ENCODE data around the gene GMCL2.
"Not testable (repeated sequence)": the region's sequence is repeated elsewhere in the genome, so short reads cannot be mapped to it uniquely, and the experiment has no call there.

The GMCL2 gene

GRCh38 chr5:178204935-178205748 lies 18.0 kb upstream of the GMCL2 start:
- peak; percentile 40 to 47 for ATAC-seq

GRCh38 chr5:178204182-178204934 lies 17.2 kb upstream of the GMCL2 start, which contains the start of gene HNRNPAB:
Gene HNRNPAB, plus strand, starts transcription at chr5:178204533. Its CDS starts 305 bp downstream, at chr5:178204838.
- ATAC-seq, result peak; percentile 87 to 88

DNA sequence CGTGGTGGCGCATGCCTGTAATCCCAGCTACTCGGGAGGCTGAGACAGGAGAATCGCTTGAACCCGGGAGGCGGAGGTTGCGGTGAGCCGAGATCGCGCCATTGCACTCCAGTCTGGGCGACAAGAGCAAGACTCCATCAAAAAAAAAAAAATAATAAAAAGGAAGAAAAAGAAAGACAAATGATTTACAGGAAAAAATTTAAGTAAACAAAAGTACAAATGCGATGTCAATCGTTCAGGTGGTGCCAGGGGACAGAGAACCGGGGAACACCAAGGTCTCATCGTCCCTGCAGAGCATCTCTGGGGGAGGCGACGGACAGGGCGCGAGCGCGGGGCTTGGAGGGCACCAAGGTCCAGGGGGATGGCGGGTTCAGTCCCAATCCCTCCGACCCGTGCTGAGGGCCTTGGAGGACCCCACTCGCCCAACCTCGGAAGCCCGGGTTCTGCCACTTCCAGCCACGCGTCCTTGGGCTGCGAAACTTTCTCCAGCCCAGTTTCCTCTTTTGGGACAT lies 16.6 kb upstream of the GMCL2 start:
- peak in 1 of 2 donors; percentile 9 for ATAC-seq

DNA sequence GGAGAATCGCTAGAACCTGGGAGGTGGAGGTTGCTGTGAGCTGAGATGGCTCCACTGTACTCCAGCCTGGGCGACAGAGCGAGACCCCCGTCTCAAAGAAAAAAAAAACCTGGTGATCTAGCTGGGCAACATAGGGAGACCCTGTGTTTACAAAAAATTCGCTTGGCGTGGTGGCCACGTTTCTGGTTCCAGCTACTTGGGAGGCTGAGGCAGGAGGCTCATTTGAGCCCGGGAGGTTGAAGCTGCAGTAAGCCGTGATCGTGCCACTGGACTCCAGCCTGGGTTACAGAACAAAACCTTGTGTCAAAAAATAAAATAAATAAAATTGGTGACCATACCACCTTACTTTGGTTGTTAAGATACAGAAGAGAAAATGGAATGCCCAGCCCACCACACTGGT lies 15.4 kb upstream of the GMCL2 start:
- ATAC-seq, result no peak

DNA sequence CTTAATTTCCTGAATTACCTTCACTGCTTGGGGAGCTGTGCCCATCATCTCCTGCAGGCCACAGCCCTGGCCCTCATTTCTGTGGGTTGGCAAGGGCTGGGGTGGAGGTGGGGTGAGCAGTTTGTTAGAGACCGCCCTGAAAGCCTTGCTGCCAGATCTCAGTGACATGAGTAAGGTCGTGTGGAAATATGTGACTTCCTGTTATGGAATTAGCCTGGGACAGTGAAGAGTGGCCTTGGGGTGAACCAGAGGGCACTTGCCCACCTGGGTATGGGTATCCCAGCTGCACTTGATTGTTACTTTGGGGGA lies 14.7 kb upstream of the GMCL2 start:
- no peak for ATAC-seq

GRCh38 chr5:178201221-178201926 lies 14.2 kb upstream of the GMCL2 start:
- ATAC-seq, result no peak

- no peak for ATAC-seq
These were observed 12.6 kb upstream of the GMCL2 start for GRCh38 chr5:178199581-178200434.

- ATAC-seq, result no peak
These were observed 11.5 kb upstream of the GMCL2 start for GRCh38 chr5:178198706-178199105.

- ATAC-seq, result not testable (repeated sequence)
These were observed 11.0 kb upstream of the GMCL2 start for GRCh38 chr5:178198151-178198550.

- ATAC-seq, result no peak
These were observed 9.8 kb upstream of the GMCL2 start for GRCh38 chr5:178196986-178197385.

- ATAC-seq, result no peak
These were observed 9.2 kb upstream of the GMCL2 start for GRCh38 chr5:178196281-178196812.

GRCh38 chr5:178194026-178194425 lies 6.9 kb upstream of the GMCL2 start:
- no peak for ATAC-seq

GRCh38 chr5:178193251-178193809 lies 6.2 kb upstream of the GMCL2 start:
- no peak for ATAC-seq

DNA sequence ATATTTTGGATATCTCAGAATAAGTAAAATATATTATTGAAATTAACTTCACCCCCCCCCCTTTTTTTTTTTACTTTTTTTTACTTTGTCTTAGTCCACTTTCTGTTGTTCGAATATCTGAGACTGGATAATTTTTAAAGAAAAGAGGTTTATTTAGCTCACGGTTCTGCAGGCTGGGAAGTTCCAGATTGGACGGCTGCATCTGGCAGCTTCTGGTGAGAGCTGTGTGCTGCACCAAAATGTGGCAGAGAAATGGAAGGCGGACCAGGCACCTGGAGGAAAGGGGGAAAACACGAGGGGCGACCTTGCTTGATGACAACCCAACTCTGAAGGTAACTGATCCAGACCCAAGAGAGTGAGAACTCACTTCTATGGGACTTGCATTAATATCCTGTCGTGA lies 5.6 kb upstream of the GMCL2 start:
- no peak for ATAC-seq

GRCh38 chr5:178192244-178192643 lies 5.1 kb upstream of the GMCL2 start:
- ATAC-seq, result no peak

DNA sequence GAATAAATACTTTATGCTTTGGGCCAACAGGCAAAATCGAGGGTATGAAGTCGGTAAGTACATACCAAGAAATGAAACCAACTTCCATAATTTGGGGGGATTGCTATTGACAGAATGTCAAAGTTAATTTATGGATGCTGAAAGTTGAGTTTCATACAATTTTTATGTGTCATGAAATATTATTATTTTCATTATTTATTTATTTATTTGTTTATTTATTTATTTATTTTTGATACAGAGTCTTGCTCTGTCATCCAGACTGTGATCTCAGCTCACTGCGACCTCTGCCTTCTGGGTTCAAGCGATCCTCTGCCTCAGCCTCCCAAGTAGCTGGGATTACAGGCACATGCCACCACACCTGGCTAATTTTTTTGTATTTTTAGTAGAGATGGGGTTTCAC lies 4.5 kb upstream of the GMCL2 start:
- ATAC-seq, result no peak

DNA sequence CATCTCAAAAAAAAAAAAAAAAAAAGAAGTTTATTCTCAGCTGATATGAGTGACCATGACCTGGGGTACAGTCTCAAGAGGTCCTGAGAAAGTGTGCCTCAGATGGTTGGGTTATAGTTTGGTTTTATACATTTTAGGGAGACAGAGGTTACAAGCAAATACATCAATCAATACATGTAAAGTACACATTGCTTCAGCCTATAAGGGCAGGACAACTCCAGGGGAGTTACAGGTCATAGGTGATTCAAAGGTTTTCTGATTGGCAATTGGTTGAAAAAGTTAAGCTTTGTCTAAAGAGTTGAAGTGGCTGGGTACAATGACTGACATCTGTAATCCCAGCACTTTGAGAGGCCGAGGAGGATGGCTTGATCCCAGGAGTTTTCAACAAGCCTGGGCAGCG lies 2.3 kb upstream of the GMCL2 start:
- no peak for ATAC-seq

DNA sequence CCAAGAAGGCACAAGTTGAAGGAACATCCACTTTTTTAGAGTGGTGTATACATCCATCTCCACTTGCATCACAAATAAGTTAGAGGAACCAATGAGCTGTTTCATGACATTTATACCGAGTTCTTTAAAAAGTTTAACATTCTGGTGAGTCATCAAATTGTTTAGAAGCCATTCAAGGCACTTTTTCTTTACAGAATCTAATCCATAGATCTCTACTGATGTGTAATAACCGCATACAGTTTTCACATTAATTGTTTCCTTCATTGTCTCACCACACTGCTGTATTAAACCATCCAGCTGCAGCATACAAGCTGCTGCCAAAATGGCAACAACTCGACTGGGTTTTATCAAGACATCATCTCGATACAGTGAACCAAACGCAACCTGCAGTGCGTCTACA lies 744 bp downstream of the GMCL2 start:
- peak in 1 of 2 donors; percentile 60 for ATAC-seq

DNA sequence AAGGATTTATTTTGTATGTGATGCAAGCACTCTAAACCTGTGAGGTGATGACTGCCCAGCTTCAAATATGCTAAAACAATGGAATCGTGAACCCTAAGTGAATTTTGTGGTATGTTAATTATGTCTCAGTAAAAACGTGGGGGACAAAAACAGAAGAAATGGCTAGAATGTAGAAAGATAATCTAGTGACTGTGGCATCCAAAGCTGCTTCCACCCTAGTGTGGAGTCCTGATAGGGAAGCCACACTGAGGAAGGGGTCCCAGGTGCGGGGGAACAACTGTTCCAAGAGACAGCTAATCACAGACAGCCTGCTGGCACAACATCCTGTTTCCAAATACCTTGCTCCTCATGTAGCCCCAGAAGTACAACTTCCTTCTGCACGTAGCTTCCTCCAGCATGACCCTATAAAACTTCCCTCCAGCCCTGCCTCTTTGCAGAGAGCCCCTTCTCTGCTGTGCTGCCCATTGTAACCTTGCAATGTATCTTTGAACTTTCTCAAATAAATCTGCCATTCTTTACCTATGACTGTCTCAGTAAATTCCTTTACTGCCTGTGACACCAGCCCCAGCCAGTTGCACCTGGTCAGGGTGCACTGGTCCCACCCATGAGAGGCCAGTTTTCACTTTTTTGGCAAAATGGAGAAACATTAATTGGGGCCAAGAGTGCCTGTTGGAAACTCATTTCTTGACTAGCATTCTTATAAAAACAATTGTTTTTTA lies 4.9 kb downstream of the GMCL2 start:
- no peak for ATAC-seq

DNA sequence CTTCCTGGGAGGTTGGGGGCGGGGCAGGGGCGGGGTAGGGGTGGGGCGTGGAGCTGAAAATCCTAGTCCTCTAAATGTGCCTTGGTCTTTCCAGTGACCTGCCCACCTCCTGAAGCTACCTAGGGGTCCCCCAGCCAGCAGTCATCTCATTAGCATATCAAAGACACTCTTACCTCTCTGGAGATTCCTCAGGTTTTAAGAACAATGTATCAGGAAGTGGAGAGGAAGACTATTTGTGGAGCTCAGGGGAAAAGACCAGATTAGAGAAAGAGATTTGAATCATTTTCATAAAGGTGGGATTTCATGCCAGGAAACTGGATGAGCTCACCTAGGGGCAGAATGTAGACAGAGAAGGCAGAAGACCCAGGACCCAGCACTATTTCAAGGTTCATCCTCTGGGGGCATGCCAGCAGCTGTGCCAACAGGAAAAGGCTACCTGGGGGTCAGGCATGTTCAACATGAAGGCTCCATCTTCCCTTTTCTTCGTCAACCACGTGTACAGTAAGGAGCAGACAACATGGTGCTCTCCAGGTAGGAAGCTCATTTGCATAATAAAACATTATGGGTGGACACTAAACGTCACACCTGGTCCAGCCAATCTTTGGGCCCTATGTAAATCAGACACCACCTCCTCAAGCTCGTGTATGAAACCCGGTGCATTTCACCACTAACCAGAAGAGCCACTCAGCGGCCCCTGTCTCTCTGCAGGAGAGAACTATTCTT lies 6.9 kb downstream of the GMCL2 start:
- no peak for ATAC-seq

Data from activated CD4-positive, CD25-positive, alpha-beta regulatory T cell treated with anti-CD3 and anti-CD28 coated beads, Interleukin-2, amount 50 U/mL, for 24 hours (primary cell).